ENCODE data around the gene SYCP1.

DNA sequence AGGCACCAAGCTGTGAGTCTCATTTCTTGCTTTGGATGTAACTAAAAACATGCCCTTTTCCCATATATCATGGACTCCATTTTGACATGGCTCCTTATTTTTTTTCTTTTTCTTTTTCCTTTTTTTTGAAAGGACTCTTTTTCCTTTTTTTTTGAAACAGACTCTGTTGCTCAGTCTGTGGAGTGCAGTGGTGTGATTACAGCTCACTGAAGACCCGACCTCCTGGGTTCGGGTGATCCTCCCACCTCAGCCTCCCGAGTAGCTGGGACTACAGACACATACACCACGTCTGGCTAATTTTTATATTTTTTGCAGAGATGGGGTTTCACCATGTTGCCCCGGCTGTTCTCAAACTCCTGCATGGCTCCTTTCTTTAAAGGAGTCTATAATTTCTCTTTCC is 10.4 kb upstream of the SYCP1 start:
- TF ChIP-seq, protein P1, sequence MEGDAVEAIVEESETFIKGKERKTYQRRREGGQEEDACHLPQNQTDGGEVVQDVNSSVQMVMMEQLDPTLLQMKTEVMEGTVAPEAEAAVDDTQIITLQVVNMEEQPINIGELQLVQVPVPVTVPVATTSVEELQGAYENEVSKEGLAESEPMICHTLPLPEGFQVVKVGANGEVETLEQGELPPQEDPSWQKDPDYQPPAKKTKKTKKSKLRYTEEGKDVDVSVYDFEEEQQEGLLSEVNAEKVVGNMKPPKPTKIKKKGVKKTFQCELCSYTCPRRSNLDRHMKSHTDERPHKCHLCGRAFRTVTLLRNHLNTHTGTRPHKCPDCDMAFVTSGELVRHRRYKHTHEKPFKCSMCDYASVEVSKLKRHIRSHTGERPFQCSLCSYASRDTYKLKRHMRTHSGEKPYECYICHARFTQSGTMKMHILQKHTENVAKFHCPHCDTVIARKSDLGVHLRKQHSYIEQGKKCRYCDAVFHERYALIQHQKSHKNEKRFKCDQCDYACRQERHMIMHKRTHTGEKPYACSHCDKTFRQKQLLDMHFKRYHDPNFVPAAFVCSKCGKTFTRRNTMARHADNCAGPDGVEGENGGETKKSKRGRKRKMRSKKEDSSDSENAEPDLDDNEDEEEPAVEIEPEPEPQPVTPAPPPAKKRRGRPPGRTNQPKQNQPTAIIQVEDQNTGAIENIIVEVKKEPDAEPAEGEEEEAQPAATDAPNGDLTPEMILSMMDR (IDR thresholded peaks at IDR 0.05) = no peak
- TF ChIP-seq POLR2A (IDR thresholded peaks at IDR 0.05) = no peak

All from body of pancreas (tissue), 4 donors.